GM21717 (cell line): ENCODE results near the gene OTOP2.
"Not testable (repeated sequence)": the region's sequence is repeated elsewhere in the genome, so short reads cannot be mapped to it uniquely, and the experiment has no call there.

Experiments used
- ATAC-seq: cut with Tn5 transposase; IDR thresholded peaks from one replicate; pipeline ENCODE4 v1.9.1; 2021; ENCODE audit warnings: mild to moderate bottlenecking, moderate library complexity; ENCODE audit not compliant: unreplicated experiment

OTOP2 gene

DNA sequence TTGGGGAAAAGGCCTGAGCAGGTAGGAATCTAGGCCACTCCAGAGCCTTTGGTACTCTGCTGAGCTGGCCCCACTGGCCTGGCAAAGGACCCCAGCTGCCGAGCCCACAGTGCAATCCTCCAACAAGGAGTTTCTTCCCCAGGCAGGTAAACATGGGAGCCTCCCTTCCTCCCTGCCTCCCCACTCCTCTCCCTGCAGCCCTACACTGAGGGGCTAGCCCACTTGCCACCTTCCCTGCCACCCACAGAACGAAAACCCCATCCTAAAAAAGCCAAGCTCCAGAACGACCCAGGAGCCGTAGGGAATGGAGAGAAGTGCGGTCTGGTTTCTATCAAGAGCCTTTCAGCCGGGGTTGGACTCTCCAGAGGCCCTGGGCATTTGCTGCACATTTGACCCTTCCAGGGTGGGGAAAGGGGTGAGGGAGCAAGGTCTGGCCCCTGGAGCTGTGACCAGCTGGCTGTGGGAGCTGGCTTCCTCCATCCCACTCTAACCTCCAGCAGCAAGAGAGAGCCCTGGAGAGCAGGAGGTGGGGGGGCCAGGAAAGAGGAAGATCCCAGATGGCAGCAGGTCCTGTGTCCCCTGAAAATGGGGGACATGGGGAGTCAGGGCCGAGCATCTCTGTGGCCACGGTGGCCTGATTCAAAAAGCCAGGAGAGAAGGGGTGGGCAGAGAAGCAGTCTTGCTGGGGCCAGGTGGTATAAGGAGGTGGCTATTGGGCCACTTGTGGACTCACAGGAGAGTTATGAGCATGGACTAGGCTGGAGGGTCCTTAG, 47.2 kb downstream of the OTOP2 start:
- ATAC-seq: no peak

DNA sequence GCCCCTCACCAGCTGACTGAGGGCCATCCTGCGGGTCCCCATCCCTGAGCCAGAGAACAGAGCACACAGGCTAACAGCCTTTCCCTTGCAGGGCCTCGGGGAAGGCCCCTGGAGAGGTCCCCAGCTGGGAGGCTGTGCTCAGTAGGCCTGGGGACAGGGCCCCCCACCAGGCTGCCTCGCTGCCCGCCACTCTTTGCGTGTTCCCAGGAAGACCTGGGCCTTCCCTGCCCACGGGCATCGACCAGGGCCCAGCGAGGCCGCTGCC, 47.7 kb downstream of the OTOP2 start:
- ATAC-seq: no peak

DNA sequence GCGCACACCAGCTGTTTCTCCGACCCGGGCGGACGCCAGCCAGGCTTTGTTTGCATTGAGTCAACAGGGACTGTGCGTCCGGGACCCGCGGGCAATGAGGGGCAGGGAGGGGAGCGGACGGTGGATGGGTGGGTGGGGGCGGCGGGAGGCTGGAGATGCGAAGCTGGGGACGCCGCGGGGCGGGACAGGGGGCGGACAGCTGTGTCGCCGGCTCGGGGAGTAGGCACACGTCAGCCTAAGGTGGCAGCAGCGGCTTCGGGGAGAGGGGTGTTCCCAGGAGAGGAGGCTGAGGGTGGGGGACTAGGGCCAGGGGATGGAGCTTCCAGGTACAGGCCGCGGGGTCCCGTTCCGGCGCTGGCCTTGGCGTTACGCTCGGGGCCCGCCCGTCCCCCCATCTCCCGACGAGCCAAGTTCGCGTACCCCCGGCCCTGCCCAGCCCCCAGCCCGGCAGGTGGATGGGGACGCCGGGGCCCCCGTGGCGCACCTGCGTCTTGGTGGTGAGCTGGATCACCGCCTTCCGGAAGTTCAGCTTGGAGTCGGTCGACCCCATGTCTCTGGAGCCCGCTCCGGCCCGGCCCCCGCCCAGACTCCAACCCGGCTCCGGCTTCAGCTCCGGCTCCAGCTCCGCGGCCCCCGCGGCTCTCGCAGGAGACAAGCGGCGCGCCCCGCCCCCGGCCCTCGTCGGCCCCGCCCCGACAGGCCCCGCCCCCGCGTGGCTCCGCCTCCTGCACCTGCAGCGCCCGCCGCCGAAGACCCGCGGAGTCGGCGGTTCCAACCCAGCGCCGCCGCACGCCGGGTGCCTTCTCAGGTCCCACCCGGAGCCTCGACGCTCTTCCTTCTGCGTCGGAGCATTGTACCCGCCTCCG, 48.3 kb downstream of the OTOP2 start, which contains the start of gene HID1:
HID1 (minus strand) TSS at position 653 of the 866 bp plus-strand sequence; CDS start at position 550, 103 bp downstream.
- no peak for ATAC-seq

- no peak for ATAC-seq
Measured at GRCh38 chr17:74972973-74973328, 48.9 kb downstream of the OTOP2 start.

GRCh38 chr17:74975943-74976342, 51.9 kb downstream of the OTOP2 start:
- no peak for ATAC-seq

DNA sequence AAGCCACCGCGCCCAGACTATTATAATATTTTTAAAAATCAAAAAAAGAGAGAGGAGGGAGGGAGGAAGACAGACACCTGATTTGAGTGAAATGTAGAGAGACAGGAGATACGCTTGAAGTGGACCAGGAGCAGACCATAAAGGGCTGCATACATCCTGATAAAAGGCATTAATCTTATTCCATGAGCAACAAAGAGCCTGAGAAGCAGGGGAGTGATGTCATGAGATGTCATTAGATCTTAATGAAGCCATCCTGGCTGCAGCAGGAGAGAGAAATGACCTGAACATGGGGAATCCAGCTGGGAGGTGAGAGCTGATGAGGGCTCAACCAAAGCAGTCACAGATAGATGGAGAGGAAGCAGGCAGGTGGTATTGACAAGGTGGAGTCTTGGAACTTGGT, 53.7 kb downstream of the OTOP2 start:
- no peak for ATAC-seq

DNA sequence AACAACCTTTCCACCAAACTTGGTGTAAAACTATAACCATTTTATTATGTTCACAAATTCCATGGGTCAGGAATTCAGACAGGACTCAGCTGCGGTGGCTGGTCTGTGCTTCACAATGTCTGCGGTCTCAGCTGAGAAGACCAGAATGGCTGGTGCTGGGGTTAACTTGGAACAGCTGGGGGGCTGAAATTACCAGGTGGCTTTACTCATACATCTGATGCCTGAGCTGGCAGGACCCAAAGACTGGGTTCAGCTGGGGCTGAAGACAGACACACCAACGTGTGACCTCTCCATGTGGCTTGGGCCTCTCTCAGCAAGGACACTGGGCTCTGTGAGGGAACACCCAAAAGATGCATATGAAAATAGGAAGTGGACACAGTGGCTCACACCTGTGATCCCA, 54.2 kb downstream of the OTOP2 start:
- ATAC-seq: no peak

- no peak for ATAC-seq
Measured at GRCh38 chr17:74979408-74980146, 55.5 kb downstream of the OTOP2 start.

- no peak for ATAC-seq
Measured at GRCh38 chr17:74981318-74981978, 57.4 kb downstream of the OTOP2 start.

GRCh38 chr17:74981979-74982662, 58.0 kb downstream of the OTOP2 start:
- no peak for ATAC-seq

DNA sequence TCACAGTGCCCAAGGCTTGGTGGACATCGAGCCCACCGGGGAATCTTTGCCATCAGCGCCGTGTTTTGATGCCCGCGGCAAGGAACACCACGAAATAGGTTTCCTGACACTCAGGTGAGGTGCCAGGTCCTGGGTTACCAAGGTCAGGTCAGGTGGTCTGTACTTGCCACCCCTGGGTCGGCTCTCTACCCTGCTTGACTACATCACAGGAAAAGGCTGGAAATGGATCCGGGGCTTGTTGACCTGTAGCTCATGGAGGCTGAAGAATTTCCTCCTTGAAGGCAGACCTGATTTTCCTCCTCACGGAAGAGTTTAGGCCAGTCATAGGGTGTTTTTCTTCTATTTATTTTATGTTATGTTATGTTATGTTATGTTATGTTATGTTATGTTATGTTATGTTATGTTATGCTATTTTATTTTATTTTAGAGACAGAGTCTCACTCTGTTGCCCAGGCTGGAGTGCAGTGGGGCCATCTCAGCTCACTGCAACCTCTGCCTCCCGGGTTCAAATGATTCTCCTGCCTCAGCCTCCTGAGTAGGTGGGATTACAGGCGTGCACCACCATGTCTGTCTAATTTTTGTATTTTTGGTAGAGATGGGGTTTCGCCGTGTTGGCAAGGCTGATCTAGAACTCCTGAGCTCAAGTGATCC, 58.7 kb downstream of the OTOP2 start:
- not testable (repeated sequence) for ATAC-seq
